ENCODE results near the gene HSPA13.

DNA sequence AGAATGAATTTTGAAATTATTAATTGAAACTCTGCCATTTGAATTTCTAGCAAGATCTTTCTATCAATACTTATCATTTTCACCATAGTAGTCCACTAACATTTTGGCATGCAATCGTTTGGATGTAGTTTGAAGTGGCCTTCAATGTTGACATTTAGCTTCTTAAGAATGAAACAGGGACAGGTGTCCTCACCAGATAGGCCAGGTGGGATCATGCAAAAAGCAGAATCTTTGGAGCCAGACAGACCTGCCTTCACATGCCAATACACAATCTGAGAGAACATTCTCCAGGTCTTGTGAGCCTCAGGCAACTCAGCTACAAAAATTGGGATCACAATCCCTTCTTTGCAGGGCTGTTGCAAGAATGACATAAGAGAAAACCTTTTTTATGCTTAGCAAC lies 18.3 kb upstream of the HSPA13 start:
- TF ChIP-seq, protein P1, sequence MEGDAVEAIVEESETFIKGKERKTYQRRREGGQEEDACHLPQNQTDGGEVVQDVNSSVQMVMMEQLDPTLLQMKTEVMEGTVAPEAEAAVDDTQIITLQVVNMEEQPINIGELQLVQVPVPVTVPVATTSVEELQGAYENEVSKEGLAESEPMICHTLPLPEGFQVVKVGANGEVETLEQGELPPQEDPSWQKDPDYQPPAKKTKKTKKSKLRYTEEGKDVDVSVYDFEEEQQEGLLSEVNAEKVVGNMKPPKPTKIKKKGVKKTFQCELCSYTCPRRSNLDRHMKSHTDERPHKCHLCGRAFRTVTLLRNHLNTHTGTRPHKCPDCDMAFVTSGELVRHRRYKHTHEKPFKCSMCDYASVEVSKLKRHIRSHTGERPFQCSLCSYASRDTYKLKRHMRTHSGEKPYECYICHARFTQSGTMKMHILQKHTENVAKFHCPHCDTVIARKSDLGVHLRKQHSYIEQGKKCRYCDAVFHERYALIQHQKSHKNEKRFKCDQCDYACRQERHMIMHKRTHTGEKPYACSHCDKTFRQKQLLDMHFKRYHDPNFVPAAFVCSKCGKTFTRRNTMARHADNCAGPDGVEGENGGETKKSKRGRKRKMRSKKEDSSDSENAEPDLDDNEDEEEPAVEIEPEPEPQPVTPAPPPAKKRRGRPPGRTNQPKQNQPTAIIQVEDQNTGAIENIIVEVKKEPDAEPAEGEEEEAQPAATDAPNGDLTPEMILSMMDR (optimal IDR thresholded peaks at IDR 0.05 in 1 of 3, IDR thresholded peaks at IDR 0.05 in 1 of 3, conservative IDR thresholded peaks at IDR 0.05 in 1 of 3; ENCODE audit: extremely low read depth in 1 of 3, insufficient read depth in 2 of 3, low read length in 3 of 3) = no peak
- TF ChIP-seq EZH2 (IDR thresholded peaks at IDR 0.05; ENCODE audit: low read length) = no peak

All from keratinocyte (primary cell).